HG03097 (cell line): ENCODE results near the gene GUK1.
"Not testable (repeated sequence)": the region's sequence is repeated elsewhere in the genome, so short reads cannot be mapped to it uniquely, and the experiment has no call there.

Experiments
- ATAC-seq: cut with Tn5 transposase; IDR thresholded peaks from one replicate; pipeline ENCODE4 v1.9.1; 2021; ENCODE audit not compliant: unreplicated experiment, low FRiP score

GUK1 gene

DNA sequence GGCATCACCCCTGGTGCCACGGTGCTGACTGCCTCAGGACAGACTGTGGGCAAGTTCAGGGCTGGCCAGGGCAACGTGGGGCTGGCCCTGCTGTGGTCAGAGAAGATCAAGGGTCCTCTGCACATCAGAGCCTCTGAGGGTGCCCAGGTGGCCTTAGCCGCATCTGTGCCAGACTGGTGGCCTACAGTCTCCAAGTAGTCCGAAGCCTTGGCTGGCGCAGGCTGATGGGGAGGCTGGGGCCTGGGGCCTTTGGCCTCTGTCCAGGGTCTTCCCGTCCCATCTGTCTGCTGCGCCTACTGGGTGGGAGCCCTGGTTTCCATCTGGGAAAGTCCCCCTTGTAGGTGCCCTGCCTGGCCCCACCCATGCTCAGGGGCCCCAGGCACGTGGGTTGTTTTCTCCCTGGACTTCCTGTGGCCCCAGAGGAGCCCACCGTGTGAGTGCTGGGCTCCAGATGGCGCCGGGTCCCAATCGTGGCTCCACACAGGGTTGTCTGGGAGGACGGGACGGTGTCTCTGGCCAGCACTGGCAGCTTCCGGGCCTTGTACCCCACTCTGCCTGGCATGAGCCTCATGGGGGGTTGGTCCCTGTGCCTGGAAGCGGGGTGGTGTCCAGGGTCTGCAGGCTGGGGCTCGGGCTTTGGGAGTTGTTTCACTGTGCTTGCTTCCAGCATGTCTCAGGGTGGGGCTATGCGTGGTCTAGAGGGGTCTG lies 35.4 kb downstream of the GUK1 start:
- ATAC-seq = no peak

DNA sequence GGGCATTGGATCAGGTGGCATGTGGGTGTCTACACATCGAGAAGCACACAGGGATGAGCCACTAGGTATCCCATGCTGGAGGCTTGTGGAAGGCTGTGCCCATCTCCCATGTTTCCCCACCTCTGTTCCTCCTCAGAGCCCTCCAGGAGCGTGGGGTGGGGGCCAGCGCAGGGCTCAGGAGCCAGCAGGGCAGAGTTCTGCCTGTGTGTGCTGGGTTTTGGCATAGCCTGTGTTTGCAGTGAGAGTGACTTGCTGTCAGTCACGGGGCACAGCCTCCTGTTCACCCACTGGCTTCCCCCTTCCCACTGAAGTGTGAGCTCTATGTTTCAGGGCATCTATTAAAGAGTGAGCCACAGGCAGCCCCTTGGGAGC lies 35.9 kb downstream of the GUK1 start:
- no peak for ATAC-seq

GRCh38 chr1:228176461-228177182 lies 36.5 kb downstream of the GUK1 start:
- ATAC-seq = no peak

DNA sequence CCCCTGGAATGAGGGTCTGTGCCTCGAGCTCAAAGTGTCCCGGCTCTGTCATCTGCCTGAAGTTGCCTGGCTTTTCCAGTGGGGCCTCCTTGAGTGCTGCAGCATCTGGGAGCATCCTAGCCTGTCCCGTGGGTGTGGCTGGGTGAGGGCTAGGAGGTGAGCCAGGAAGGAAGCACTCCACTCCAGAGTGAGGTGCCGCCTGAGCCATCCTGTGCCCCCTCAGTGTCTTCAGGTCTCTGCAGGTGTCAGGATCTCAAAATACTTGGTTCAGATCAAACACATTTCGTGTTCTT lies 37.0 kb downstream of the GUK1 start:
- ATAC-seq = no peak

DNA sequence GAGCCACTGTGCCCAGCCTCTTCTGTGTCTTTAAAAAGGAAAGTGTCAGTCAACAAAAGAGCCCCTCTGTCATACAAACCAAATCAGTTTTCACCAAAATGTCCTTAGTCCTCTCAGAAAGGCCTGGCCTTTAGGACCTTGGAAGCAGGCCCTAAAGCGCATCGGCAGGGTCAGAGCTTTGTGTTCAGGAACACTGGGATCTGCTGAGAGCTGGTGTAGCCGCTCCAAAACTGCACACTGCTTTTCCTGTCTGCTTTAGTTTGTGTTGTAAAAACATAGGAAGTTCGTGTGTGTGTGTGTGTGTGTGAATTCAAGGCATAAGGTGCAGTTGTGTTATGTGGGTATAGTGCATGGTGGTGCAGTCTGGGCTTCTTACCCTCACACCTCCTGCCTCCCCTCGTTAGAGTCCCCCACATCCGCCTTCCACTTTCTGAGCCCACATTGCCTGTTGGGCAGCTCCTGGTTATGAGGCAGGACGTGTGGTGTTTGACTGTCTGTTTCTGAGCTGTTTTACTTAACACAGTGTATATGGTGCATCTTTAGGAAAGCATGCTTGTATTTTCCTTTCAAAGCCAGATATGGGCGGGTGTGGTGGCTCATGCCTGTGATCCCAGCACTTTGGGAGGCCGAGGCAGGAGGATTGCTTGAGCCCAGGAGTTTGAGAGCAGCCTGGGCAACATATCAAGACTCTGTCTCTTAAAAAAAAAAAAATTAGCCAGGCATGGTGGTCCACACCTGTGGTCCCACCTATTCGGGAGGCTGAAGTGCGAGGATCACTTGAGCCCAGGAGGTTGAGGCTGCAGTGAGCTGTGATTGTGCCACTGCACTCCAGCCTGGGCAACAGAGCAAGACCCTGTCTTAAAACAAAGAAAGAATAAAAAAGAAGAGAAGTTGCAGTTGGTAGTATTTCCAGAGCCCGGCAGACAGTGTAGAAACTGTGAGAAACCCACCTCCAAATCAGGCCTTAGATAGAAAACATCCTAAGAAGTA lies 37.9 kb downstream of the GUK1 start:
- no peak for ATAC-seq

DNA sequence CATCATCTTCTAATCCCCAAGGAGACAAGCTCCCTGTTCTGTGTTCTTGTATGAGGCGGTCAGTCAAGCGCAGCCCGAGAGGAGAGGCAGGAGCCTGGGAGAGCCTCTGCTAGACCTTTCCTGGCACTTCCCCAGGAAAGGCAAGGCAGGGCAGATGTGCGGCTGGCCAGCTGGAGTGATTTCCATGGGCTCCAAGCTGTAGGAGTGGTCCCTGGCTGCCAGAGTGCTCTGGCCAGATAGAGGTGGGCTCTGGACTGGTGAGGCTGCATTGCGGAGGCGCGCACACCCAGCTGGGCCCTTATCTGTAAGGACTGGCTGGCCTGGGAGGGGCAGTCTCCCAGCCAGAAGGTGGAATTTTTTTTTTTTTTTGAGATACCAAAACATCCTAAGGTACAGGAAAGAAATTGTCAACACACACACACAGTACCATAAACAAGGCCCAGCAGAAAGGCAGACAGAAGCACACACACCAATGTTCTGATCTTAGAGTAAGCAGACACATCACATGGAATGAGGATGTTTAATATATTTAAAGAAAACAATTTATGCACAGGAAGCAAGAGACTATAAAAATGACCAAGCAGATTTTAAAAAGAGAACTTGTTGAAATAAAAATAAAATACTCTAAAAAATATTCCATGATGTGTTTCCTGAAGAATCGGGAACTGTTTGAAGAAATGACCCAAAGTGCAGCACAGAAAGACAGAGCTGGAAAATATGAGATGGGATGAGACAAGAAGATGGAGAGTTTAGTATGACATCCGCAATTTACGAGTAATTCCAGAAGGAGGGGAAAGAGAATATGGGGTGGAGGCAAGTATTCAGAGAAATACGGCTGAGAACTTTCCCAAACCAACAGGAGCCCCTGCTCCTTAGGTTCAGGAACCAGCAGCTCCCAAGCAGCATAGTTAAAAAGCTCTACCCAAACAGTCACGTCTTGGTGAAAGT lies 38.9 kb downstream of the GUK1 start:
- no peak for ATAC-seq

DNA sequence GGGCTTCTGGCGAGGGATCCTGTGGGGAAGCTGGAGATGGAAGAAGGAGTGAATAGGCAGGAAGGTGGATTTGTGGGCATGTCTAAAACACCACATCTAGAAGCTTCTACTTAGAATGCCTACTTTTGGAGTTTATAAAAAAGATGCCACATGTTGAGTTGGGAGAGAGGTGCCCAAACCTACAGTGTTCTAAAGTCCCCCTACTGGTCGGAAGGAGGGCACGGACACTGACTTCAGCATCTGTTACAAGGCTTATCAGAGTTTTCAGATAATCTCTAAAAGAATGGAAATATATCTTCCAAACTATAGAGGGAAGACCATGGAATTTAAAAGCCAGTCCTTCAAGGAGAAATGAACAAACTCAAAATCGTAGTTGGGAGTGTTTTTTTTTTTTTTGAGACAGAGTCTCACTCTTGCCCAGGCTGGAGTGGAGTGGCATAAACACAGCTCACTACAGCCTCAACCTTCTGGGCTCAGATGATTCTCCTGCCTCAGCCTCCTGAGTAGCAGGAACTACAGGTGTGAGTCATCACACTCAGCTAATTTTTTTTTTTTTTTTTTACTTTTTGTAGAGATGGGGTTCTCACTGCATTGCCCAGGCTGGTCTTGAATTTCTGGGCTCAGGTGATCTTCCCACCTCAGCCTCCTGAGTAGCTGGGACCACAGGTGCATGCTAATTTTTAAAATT lies 40.3 kb downstream of the GUK1 start:
- no peak for ATAC-seq

- ATAC-seq = no peak
Measured at GRCh38 chr1:228180959-228181644, 41.0 kb downstream of the GUK1 start.

DNA sequence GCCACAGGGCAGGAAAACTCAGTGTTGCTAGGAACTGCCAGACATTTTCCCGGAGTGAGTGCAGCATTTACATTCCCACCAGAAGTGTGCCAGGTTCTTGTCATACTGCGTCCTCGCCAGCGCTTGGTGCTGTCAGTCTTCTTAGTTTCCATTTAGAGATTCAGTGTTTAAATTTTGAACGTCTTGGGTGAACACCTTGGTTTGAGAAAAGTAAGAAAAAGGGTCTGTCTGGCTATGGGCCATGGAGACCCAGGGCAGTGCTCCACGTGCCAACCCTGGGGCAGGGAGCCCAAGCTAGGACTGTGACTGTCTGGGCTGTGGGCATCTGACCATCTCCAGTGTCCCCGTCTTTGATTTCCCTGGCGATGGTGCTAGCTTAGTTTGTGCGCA lies 41.6 kb downstream of the GUK1 start:
- no peak for ATAC-seq

DNA sequence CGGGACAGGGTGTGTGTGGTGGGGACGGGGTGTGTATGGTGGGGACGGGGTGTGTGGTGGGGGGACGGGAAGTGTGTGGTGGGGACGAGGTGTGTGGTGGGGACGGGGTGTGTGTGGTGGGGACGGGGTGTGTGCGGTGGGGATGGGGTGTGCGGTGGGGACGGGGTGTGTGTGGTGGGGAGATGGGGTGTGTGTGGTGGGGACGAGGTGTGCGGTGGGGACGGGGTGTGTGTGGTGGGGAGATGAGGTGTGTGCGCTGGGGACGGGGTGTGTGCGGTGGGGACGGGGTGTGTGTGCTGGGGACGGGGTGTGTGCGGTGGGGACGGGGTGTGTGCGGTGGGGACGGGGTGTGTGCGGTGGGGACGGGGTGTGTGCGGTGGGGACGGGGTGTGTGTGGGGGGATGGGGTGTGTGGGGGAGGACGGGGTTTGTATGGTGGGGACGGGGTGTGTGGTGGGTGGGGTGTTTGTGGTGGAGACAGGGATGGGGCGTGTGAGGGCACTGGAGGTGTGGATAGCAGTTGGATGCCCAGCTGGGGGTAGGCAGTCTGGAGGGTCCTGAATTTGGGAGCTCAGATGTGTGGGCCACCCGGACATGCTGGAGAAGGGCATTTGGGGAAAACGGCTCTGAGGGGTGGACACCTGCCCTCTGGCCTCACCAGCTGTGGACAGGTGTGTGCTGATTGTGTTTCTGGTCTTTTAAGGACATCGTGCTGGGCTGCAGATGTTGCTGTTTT lies 42.4 kb downstream of the GUK1 start:
- ATAC-seq = no peak

DNA sequence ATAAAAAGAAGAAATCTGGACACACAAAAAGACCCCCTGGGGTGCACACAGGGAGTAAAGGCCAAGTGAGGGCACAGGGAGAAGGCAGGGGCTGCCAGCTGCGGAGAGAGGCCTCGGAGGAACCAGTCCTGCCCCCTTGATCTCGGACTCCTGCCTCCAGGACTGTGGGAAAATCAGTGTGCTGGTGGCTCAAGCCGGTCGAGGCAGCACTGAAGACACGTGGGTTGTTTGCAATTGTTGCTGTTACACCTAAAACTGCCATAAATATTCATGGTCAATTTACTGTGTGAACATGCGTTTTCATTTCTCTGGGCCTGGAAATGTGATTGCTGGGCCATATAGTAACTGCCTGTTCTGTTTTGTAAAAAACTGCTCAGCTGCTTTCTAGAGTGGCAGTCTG lies 44.1 kb downstream of the GUK1 start:
- no peak for ATAC-seq

DNA sequence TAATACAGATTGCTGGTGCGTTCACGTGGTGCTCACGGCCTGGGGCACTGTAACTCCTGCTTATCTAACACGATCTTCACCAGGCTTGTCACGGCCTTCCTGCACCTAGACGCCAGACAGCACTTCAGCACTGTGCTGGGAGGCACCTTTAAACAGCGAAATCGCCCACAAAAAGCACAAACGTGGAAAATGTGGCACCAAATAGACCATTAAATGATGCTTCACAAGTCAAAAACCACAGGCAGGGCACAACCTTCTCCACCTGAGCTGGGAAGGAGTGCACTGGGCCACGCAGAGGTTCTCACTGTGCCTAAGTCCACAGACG lies 45.5 kb downstream of the GUK1 start:
- no peak for ATAC-seq

DNA sequence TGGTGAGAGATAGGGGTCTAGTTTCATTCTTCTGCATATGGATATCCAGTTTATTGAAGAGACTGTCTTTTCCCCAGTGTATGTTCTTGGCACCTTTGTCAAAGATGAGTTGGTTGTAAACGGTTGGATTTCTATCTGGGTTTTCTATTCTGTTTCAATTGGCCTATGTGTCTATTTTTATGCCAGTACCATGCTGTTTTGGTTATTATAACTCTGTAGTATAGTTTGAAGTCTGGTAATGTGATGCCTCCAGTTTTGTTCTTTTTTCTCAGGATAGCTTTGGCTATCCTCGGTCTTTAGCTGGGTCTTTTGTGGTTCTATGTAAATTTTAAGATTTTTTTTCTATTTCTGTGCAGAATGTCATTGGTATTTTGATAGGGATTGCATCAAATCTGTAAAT lies 48.2 kb downstream of the GUK1 start:
- not testable (repeated sequence) for ATAC-seq

DNA sequence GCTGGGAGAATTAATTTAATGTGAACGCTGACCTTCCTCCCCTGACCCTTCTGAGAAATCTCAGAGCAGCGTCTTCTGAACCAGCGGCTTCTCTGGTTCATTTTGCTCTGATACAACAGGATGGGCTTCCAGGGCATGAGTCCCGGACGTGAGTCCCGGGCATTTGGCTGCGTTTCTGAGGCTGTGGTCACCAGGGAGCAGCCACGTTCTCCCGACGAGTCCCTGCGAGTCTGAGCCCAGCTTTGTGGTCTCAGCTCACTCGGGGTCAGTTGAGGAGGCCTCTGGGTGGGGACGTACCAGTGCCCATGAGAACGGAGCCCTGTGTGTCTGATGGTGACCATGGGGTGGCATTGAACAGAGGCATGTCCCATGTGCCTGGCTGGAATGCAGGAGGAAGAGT lies 50.1 kb downstream of the GUK1 start:
- ATAC-seq = no peak

DNA sequence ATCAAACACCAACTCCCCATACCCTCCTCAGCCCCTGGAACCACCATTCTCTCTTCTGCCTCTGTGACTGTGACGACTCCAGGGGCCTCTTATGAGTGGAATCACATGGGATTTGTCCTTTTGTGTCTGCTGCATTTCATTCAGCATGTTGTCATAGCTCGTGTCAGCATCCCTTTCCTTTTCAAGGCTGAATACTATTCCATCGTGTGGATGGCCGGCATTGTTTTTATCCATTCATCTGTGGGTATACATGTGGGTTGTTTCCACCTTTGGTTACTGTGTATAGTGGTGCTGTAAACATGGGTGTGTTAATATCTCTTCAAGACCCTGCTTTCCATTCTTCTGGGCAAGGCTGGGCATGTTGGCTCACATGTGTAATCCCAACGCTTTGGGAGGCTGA lies 50.7 kb downstream of the GUK1 start:
- ATAC-seq = no peak

GRCh38 chr1:228194436-228194835 lies 54.4 kb downstream of the GUK1 start:
- no peak for ATAC-seq

- no peak for ATAC-seq
Measured at GRCh38 chr1:228194921-228195812, 55.1 kb downstream of the GUK1 start.
